GM21786 (cell line): Measurements from ENCODE around the gene CAMK2D.
"Not testable (repeated sequence)": the region's sequence is repeated elsewhere in the genome, so short reads cannot be mapped to it uniquely, and the experiment has no call there.

Experiments used
- ATAC-seq: cut with Tn5 transposase; IDR thresholded peaks from one replicate; pipeline ENCODE4 v1.9.1; 2021; ENCODE audit not compliant: unreplicated experiment

Gene CAMK2D

DNA sequence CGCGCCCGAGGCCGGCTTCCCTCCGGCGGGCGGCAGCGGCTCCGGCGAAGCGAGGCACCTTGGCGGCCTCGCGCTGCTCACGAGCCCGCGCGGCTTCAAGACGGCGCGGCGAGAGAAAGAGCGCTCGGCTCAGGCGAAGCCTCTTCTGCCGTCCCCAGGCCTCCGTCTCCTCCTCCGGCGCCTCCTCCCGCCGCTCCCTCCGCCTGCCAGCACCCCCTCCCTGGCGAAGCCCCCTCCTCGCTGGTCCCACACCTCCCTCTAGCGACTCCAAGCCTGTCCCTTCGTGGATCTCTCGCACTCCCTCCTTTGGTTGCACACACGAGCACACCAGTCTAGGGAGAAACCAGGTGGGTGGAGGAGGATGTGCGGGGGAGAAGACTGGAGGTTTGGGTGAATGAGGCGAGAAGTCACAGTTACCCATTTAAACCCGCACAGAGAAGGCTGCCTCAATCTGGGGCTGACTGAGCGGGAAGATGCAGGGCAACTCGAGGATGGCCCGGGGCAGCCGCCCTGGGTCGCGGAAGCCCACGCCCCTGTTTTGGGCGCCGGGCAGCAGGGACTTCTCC, at the start of gene CAMK2D:
Gene CAMK2D (minus strand): TSS at position 119 of the 566 bp plus-strand sequence. CDS start 670 bp downstream, outside the sequence.
- peak; percentile 51 for ATAC-seq

DNA sequence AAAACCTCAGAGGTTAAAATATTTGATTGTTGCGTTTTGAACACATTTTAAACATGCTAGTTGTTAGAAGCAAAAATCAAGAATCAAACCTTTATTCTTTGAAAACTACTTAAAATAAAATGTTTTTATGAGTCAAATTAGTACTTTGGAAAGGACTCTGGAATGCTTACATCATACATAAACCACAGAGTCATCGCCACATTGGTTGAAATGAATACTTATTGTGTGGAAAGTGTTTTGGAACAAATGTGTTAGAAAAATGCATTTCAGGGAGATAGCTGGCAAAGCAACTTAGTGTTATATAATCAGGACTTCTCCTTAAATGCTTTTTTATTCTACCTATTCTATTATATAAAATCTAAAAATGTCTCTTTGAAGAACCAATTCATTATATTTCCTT, 49.4 kb upstream of the CAMK2D start:
- ATAC-seq = no peak

- ATAC-seq = no peak
Observed at GRCh38 chr4:113809311-113809710, 47.8 kb upstream of the CAMK2D start.

- no peak for ATAC-seq
Observed at GRCh38 chr4:113806850-113807249, 45.3 kb upstream of the CAMK2D start.

DNA sequence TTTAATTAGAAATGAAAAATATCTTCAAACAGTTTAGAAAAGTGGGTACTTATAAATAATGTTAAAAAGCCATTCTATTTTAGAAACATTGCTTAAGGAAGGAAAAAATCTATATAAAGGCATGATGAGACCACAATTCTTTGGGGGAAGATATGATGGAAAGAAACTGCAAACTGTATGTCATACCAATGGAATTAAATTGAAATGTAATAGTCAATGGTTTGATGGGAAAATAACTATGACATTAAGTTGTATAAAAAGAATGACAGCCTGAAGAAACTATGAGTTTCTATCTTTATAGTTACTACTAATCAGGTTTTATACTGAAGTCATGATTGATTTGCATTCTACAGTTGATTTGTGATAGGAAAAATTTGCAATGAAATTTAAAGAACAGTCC, 40.3 kb upstream of the CAMK2D start:
- ATAC-seq = no peak

- ATAC-seq = not testable (repeated sequence)
Observed at GRCh38 chr4:113796381-113796780, 34.8 kb upstream of the CAMK2D start.

- ATAC-seq = no peak
Observed at GRCh38 chr4:113790478-113790877, 28.9 kb upstream of the CAMK2D start.

DNA sequence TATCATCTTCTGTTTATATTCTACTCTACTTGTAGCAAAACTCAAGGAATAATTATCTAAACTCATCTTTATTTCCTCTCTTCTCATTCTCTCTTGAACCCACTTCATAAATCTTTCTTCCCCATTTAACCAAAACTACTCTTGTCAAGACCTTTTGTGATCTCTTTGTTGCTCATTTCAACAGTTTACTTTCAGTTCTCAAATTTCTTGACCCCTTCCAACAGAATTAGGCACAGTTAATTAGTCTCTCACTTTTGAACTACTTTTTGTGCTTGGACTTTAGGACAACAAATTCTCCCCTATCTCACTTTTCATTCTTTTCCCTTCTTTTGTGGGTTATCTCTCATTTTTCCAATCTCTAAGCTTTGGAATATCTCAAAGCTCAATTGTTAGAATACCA, 27.4 kb upstream of the CAMK2D start:
- ATAC-seq = peak; percentile 57

DNA sequence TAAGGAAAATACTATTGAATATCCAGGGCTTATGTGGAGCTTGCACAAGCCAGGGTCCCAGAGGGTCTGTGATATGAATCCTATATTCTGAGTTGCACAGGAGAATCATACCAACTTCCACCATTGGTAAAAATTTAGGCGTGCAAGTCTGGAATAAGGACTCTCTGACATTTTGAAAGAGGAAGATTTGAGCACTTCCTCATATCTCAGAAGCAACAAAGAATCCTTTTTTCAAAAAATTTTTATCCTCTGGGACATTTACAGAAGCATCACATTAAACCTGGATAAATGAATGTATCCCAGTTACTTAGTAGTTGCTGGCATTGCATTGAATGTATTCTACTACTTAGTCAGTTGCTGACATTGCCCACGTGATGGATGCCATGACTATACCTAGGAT, 24.2 kb upstream of the CAMK2D start:
- ATAC-seq = no peak

- ATAC-seq = no peak
Observed at GRCh38 chr4:113784497-113785250, 23.1 kb upstream of the CAMK2D start.

DNA sequence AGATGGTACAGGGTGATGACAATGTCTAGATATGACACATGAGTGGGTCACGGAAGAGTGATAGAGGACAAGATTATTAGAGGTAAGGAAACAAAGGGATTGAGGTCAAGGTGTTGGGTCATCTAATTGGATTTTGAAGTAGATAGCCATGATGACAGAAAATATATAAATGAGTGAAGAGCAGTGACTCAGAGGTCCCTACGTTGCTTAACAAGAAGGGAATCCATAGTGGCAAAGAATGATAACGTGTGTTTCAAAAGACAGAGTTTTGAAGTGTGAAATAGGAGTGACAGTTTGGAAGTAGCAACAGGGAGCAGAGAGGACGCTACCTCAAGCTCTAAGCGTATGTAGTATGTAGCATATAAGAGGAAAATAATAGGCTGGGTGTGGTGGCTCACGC, 22.2 kb upstream of the CAMK2D start:
- ATAC-seq = no peak

DNA sequence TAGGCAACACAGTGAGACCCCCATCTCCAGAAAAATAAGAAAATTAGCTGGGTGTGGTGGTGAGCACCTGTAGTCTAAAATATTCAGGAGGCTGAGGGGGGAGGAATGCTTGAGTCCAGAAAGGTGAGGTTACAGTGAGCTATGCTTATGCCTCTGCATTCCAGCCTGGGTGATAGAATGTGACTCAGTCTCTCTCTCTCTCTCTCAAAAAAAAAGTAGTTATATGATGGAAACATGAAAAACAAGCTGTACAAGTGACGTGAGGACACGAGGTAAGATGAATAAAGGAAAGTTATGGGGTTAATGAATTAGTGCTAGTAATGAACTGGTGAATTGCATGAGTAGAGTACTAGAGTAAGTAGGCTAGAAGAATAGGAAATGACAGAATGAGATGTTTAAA, 21.8 kb upstream of the CAMK2D start:
- ATAC-seq = no peak

DNA sequence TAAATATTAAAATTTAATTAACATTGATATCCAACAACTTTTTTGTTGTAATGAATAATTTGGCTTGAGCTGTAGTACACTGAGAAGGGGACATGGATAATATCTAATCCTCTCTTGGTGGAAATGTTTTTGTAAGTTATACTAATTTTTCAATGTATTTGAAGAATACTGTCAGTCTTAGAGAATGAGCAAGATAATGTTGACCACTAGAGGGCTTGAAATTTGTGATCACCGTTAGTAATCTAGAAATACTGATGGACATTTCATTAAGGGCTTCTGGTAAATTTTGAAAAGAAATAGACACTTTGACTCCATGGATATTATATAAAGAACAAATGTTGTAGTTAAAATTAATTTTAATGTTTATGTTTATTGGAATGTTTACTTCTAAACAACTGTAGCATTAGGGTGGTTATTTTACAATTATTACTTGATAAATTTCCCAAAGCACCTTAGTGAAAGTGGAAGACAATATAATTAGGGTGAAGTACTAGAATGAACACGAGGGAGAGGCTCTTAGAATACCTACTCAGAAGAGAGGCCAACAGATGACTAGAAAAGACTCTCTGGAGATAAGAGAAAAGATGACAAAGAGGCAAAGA, 20.0 kb upstream of the CAMK2D start:
- peak; percentile 59 for ATAC-seq

GRCh38 chr4:113776679-113777078, 15.1 kb upstream of the CAMK2D start:
- no peak for ATAC-seq

- ATAC-seq = no peak
Observed at GRCh38 chr4:113776016-113776415, 14.5 kb upstream of the CAMK2D start.

GRCh38 chr4:113773756-113774155, 12.2 kb upstream of the CAMK2D start:
- no peak for ATAC-seq

DNA sequence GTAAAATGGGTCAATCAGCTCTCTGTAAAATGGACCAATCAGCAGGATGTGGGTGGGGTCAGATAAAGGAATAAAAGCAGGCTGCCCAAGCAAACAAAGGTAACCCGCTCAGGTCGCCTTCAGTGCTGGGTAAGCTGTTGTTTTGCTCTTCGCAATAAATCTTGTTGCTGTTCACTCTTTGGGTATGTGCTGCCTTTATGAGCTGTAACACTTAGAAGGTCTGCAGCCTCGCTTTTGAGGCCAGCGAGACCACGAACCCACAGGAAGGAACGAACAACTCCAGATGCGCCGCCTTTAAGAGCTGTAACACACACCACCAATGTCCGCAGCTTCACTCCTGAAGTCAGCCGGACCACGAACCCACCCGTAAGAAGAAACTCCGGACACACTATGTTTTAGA, 11.5 kb upstream of the CAMK2D start:
- ATAC-seq = no peak

DNA sequence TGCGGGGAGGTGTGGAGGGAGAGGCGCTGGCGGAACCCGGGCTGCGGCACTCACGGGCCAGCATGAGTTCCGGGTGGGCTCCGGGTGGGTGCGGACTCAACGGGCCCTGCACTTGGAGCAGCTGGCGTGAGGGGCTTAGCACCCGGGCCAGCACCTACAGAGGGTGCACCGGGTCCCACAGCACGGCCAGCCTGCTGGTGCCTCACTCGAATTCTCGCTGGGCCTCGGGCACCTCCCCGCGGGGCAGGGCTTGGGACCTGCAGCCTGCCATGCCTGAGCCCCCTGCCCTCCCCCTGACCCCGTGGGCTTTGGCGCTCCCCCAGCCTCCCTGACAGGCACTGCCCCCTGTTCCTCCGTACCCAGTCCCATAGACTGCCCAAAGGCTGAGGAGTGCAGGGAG, 10.8 kb upstream of the CAMK2D start:
- ATAC-seq = no peak

DNA sequence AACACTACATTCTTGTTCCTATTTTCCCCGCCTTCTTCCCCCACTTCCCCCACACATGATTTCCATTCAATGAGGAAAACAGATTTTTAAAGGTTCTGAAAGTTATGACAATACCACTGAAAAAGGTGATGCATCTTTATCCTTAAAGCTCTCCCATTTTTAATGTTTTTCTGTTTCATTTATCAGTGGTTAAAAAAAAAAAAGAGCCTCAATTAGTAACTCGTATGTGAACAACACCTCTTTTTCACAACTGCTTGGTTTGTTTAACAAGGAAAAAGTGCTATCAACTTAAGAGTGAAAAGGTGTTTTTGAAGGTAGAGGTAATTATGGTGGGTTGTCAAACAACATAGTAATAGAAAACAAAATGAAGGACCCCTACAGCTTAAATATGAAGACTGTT, 8.2 kb upstream of the CAMK2D start:
- no peak for ATAC-seq

GRCh38 chr4:113768952-113769351, 7.4 kb upstream of the CAMK2D start:
- no peak for ATAC-seq

DNA sequence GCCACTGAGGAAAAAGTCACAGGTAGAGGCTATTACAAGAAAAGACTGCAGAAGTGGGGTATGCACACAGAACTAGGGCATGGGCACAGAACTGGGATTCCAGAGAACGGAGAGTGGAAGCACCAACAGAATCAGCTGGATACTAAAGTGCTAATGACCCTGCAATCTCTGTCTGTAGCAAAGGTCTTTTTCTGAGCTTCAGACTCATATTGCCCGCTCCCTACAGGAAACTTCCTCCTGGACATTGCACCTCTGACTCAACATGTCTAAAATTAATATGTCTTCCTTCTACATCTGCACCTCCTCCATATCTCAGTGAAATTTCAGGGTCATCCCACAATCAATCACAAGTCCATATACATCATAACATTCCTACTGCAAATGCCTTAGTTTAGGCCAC, 5.3 kb upstream of the CAMK2D start:
- ATAC-seq = no peak

- ATAC-seq = no peak
Observed at GRCh38 chr4:113764720-113765264, 3.3 kb upstream of the CAMK2D start.
